GM21619 (cell line): ENCODE results near the gene GOLGA2.

Source experiments
- ATAC-seq: cut with Tn5 transposase; IDR thresholded peaks from one replicate; pipeline ENCODE4 v1.9.1; 2021; ENCODE audit not compliant: unreplicated experiment

Gene GOLGA2

DNA sequence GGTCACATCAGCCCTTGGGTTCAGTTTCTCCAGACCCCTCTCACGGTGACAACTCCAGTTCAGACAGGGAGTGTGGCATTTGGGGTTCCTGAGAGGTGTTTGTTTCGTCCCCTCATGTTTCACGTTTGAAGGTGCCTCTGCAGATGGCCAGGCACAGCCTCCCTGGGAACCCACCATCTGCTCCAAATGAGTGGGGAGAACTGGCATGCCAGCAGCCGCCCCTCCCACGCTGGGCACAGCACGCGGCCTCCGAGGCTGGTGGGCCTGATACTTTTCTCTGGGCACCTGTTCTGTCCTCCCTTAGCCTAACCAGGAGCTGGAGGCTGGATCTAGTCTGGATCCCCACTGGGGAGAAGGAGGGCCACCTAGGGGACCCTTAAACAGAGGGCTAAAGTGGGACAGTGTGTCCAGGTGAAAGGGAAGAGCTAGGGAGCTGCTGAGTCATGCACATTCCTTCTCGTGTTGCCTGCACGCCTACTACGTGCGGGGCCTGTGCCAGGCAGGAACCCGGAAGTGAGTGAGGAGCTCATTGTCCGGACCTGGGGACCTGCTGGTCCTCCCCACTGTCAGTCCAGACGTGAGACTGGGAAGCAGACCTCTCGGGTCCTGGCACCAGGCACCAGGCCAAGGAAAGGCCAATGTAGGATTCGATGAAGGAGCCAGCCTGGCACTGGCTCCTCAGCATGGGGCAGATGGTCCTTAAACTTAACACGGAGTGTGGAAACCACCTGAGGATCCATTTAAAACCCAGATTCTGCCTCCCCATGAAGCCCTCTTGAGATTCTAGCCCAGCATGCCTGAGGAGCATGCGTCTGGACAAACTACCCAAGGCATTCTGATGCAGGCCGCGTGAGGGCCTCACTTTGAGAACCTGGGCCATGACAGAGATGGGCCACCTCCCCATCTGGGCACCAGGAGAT is 61.0 kb downstream of the GOLGA2 start:
- ATAC-seq: no peak

DNA sequence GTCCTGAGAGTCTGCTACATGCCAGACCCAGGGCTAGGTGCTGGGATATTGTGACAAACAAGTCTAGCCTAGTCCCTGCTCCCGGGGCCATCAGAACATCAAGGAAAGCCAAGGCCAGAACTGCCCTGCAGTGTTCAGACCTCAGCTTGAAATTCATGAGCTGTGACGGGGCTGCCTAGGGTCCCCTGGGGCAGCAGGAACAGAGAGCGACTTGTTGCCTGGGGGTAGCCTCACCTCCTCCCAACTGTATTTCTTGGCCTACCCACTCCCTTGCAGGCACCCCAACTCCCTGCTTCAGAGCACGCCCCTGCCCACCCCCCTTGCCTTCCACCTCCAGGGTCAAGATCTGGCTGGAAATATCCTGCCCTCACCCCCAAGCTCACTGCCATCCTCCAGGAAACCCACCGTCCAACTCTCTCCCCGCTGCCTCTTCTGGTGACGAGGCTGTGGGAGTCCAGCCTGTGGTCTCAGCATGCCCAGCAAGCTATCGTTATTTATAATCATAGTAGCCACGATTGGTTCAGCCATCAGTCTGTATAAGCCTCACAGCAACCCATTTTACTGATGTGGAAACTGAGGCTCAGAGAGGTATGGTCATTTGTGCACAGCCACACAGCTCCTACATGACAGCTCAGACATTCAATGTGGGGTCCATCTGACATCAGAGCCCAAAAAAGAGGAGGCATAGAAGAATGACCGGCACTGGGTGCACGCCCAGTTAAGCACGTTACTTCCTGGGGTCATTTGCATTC is 61.9 kb downstream of the GOLGA2 start:
- ATAC-seq: no peak

- no peak for ATAC-seq
Measured at GRCh38 chr9:128211981-128212281, 63.9 kb downstream of the GOLGA2 start.

- no peak for ATAC-seq
Measured at GRCh38 chr9:128211186-128211980, 64.4 kb downstream of the GOLGA2 start.

GRCh38 chr9:128208946-128209669 is 66.7 kb downstream of the GOLGA2 start:
- no peak for ATAC-seq

DNA sequence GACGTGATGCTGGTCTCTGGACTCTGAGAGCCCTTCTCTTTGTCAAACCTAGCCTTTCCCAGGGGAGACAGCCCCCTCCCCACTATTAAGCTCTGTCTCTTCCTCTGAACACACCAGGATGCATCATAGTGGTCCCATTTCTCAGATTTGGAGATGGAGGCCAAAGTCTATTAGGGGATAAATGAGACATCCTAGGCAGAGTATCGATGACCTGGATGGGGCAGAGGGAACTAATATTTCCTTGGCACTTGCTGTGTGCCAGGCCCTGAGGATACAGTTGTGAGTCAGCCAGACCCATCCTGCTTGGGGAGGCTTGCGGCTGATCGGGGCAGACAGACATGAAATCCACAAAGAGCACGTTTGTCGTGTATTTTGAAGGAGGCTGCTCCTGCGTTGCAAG is 67.4 kb downstream of the GOLGA2 start:
- ATAC-seq: no peak

DNA sequence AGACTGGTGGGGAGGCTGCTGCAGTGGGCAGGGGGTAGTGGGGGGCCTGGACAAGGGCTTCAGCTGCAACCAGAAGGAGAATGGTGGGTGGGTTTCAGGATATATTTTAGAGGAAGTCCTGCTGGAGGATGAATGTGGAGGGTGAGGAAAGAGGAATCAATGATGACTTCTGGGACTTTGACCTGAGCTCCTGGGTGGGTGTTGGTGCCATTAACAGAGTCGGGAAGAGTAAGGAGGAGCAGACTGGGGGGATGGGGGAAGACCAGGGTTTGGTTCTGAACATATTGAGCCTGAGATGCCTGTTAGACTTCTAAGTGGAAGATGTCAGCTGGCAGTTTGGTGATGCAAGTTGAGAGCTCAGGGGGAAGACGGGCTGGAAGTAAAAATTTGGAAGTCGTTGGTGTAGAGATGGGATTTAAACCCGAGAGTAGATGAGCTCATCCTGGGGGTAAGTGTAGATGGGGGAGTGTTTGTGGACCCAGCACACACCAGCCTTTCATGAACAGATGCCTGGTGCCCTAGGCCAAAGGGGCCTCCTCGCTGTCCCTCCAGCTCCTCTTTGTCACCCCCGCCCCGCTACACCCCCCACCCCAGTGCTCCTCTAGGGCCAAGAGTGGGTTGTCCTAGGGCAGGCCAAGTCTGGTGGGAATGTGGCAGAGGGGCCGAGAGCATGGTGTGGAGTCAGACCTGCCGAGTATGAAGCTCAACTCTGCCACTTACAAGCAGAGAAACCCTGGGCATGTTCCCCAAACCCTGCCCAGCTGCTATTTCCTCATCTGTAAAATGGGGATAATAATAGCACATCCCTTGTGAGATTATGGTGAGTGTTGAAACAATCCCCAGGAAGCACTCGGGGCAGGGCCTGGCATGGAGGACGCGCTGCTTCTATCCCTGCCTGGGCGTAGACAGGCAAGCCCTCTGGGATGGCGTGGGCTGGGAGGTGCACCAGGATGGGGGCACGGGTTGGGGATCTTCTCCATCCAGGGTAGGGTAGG is 68.6 kb downstream of the GOLGA2 start:
- no peak for ATAC-seq

- no peak for ATAC-seq
Measured at GRCh38 chr9:128206484-128206883, 69.3 kb downstream of the GOLGA2 start.
